Tibial artery (tissue), 4 donors: ENCODE measurements around the gene PPFIA3.

Experiments
- DNase-seq, 2 donors: peaks; one replicate each; pipeline ENCODE4 v3.0.0-alpha.2; 2019
- H3K27ac ChIP-seq, 2 donors: fragments of 200-600 bp; sonication (generic) in 1 of 2; 1 replicate in 1 of 2; 2 replicates in 1 of 2; pipeline ENCODE4 v1.5.1; 2018 to 2019; ENCODE audit warnings: mild to moderate bottlenecking in 1 of 2
- H3K27me3 ChIP-seq, 2 donors: fragments of 200-600 bp; sonication (generic) in 1 of 2; one replicate each; pipeline versions ENCODE4 v1.5.1 to v1.6.0; 2016 to 2019
- H3K36me3 ChIP-seq, 3 donors: fragments of 200-600 bp; sonication (generic) in 2 of 3; one replicate each; pipeline ENCODE4 v1.5.1; 2016 to 2019; ENCODE audit warnings: mild to moderate bottlenecking in 2 of 3
- H3K4me1 ChIP-seq, 4 donors: fragments of 200-600 bp; sonication (generic) in 2 of 4; 1 replicate in 3 of 4; 2 replicates in 1 of 4; pipeline ENCODE4 v1.5.1; 2016 to 2019
- H3K4me3 ChIP-seq, 2 donors: fragments of 200-600 bp; sonication (generic) in 1 of 2; 1 replicate in 1 of 2; 2 replicates in 1 of 2; pipeline ENCODE4 v1.5.1; 2018 to 2019; ENCODE audit warnings: mild to moderate bottlenecking in 2 of 2
- H3K9me3 ChIP-seq, 3 donors: fragments of 200-600 bp; sonication (generic) in 1 of 3; one replicate each; pipeline ENCODE4 v1.5.1; 2016 to 2019
- CTCF ChIP-seq, 2 experiments: fragments of 200-600 bp in 1 of 2; fragments of 450-650 bp in 1 of 2; IDR thresholded peaks; one replicate each; pipeline ENCODE4 v1.5.1; 2017 to 2019; ENCODE audit warnings: antibody characterized with exemption in 2 of 2, mild to moderate bottlenecking in 1 of 2, moderate library complexity in 1 of 2
- intact Hi-C: fragments of 100-400 bp; cut with DNase I; formaldehyde crosslinking; loops from one replicate; pipeline ENCODE4 v1.15.0; 2023; ENCODE audit warnings: low total_unique reads

PPFIA3 gene

GRCh38 chr19:49182848-49183375, 63.6 kb downstream of the PPFIA3 start:
- no peak for DNase-seq
- Histone ChIP-seq H3K9me3 (no peaks in the 10 kb centered on the region), H3K4me1 (no peaks in the 10 kb centered on the region), H3K36me3 (peaks cover 40 to 91% (median 55%) of the 10 kb centered on the region in 3 donors), H3K27ac (no peak overlapping the region), H3K27me3 (no peaks in the 10 kb centered on the region), H3K4me3 (no peak overlapping the region)
- intact Hi-C loops: no loop called here
- no peak for TF ChIP-seq CTCF (IDR thresholded peaks at IDR 0.05)

GRCh38 chr19:49186108-49186507, 66.8 kb downstream of the PPFIA3 start:
- H3K36me3 ChIP-seq: peaks cover 58 to 98% (median 80%) of the 10 kb centered on the region in 3 donors
- H3K4me1 ChIP-seq: no peaks in the 10 kb centered on the region
- intact Hi-C loops: no loop called here

GRCh38 chr19:49188626-49189200, 69.4 kb downstream of the PPFIA3 start:
- Histone ChIP-seq H3K9me3 (no peaks in the 10 kb centered on the region), H3K4me1 (no peaks in the 10 kb centered on the region), H3K36me3 (peaks cover 59 to 98% (median 83%) of the 10 kb centered on the region in 3 donors), H3K4me3 (no peak overlapping the region), H3K27me3 (no peaks in the 10 kb centered on the region), H3K27ac (no peak overlapping the region)
- DNase-seq: no peak
- TF ChIP-seq CTCF (IDR thresholded peaks at IDR 0.05): no peak
- intact Hi-C loops: no loop called here

More at GRCh38 chr19:49186108-49186507, 66.8 kb downstream of the PPFIA3 start:
- no peak for TF ChIP-seq CTCF (IDR thresholded peaks at IDR 0.05)
- no peak overlapping the region for H3K4me3 ChIP-seq
- DNase-seq: no peak
- no peaks in the 10 kb centered on the region for H3K9me3 ChIP-seq
- H3K27me3 ChIP-seq: no peaks in the 10 kb centered on the region
- H3K27ac ChIP-seq: no peak overlapping the region

- H3K36me3 ChIP-seq: peaks cover 55 to 98% (median 80%) of the 10 kb centered on the region in 3 donors
- no peaks in the 10 kb centered on the region for H3K9me3 ChIP-seq
- H3K27ac ChIP-seq: no peak overlapping the region
- intact Hi-C loops: no loop called here
- no peaks in the 10 kb centered on the region for H3K27me3 ChIP-seq
- DNase-seq: no peak
- no peaks in the 10 kb centered on the region for H3K4me1 ChIP-seq
- no peak overlapping the region for H3K4me3 ChIP-seq
- no peak for TF ChIP-seq CTCF (IDR thresholded peaks at IDR 0.05)
Measured at GRCh38 chr19:49189259-49189658, 69.9 kb downstream of the PPFIA3 start.

GRCh38 chr19:49190781-49191180, 71.4 kb downstream of the PPFIA3 start:
- no peak for TF ChIP-seq CTCF (IDR thresholded peaks at IDR 0.05)
- H3K27ac ChIP-seq: no peak overlapping the region
- intact Hi-C loops: no loop called here
- no peak overlapping the region for H3K4me3 ChIP-seq
- no peak for DNase-seq
- no peaks in the 10 kb centered on the region for H3K27me3 ChIP-seq
- H3K4me1 ChIP-seq: no peaks in the 10 kb centered on the region
- peaks cover 41 to 85% (median 69%) of the 10 kb centered on the region in 3 donors for H3K36me3 ChIP-seq
- no peaks in the 10 kb centered on the region for H3K9me3 ChIP-seq
